Smooth muscle cell (in vitro differentiated cells): Measurements from ENCODE around the gene MLC1. TPM values are rescaled to one million over a fixed set of nuclear protein-coding genes. Genes with fewer than 3 reads are reported as not detected.

Experiments used
- DNase-seq: peaks from one replicate; lab custom pipeline; 2025; ENCODE audit not compliant: unreplicated experiment; lab: John Stamatoyannopoulos, UW
- H2AFZ ChIP-seq: fragments of 200-600 bp; sonication (generic); 2 replicates; pipeline ENCODE4 v1.6.0; 2016; ENCODE audit warnings: antibody characterized with exemption, low read depth, mild to moderate bottlenecking
- H3F3A ChIP-seq: fragments of 200-600 bp; sonication (generic); 2 replicates; pipeline ENCODE4 v1.6.0; 2017; ENCODE audit warnings: antibody characterized with exemption, low read depth
- H3K27ac ChIP-seq: fragments of 200-600 bp; sonication (generic); 2 replicates; pipeline ENCODE4 v1.5.1; 2016; ENCODE audit warnings: low read depth, mild to moderate bottlenecking
- H3K27me3 ChIP-seq: fragments of 200-600 bp; sonication (generic); 2 replicates; pipeline ENCODE4 v1.6.1; 2016; ENCODE audit warnings: low read depth, mild to moderate bottlenecking
- H3K36me3 ChIP-seq: fragments of 200-600 bp; sonication (generic); 2 replicates; pipeline ENCODE4 v1.5.1; 2016; ENCODE audit warnings: low read depth
- H3K4me1 ChIP-seq: fragments of 200-600 bp; sonication (generic); 2 replicates; pipeline ENCODE4 v1.5.1; 2016; ENCODE audit warnings: low read depth
- H3K4me2 ChIP-seq: fragments of 200-600 bp; sonication (generic); 2 replicates; pipeline ENCODE4 v1.6.0; 2016; ENCODE audit warnings: mild to moderate bottlenecking
- H3K4me3 ChIP-seq: fragments of 200-600 bp; sonication (generic); 2 replicates; pipeline ENCODE4 v1.5.1; 2016; ENCODE audit warnings: mild to moderate bottlenecking
- H3K79me2 ChIP-seq: fragments of 200-600 bp; sonication (generic); 2 replicates; pipeline ENCODE4 v1.6.0; 2016; ENCODE audit warnings: low read depth, mild to moderate bottlenecking
- H3K9ac ChIP-seq: fragments of 200-600 bp; sonication (generic); 2 replicates; pipeline ENCODE4 v1.6.0; 2016; ENCODE audit warnings: low read depth
- H3K9me3 ChIP-seq: fragments of 200-600 bp; sonication (generic); replicated peaks from 2 replicates; pipeline ENCODE4 v1.5.1; 2016; ENCODE audit warnings: low read depth
- H4K20me1 ChIP-seq: fragments of 200-600 bp; sonication (generic); 2 replicates; pipeline ENCODE4 v1.6.0; 2016; ENCODE audit warnings: low read depth
- CTCF ChIP-seq: fragments of 200-600 bp; sonication (generic); IDR thresholded peaks from 2 replicates; pipeline ENCODE4 v1.5.1; 2017; ENCODE audit warnings: borderline replicate concordance, mild to moderate bottlenecking, antibody characterized with exemption; ENCODE audit not compliant: insufficient read depth, poor library complexity, severe bottlenecking
- WGBS: methylation state at CpG from one replicate; pipeline ENCODE4 v1.1.7; 2016; ENCODE audit warnings: low lambda C conversion rate; 5-methylcytosine and 5-hydroxymethylcytosine counted together
- polyA plus RNA-seq: library from polyadenylated mRNA; unstranded; fragments of >200 nt; fragmentation: Nextera tagmentation; extraction: Ambion mirVana; gene quantifications from 2 replicates; pipeline ENCODE4 v1.2.1, GENCODE V29; 2016
- total RNA-seq: library from RNA; depleted of rRNA; stranded (reverse); fragments of >200 nt; gene quantifications from 2 replicates; pipeline ENCODE4 v1.2.3, GENCODE V29; 2014

MLC1 gene
- total and polyA plus RNA-seq, 2 experiments from 2014 or later = 4.2 to 6.3 TPM

GRCh38 chr22:50067244-50067643 is 18.0 kb downstream of the MLC1 start:
- Histone ChIP-seq H2AFZ (no peak overlapping the region), H3K9ac (no peak overlapping the region), H3K27me3 (no peaks in the 10 kb centered on the region), H3K4me1 (no peaks in the 10 kb centered on the region), H3K79me2 (no peaks in the 10 kb centered on the region), H3K4me3 (no peak overlapping the region), H3K36me3 (no peaks in the 10 kb centered on the region), H3F3A (no peaks in the 10 kb centered on the region), H3K4me2 (no peak overlapping the region), H3K9me3 (no peaks in the 10 kb centered on the region), H4K20me1 (no peaks in the 10 kb centered on the region), H3K27ac (no peak overlapping the region)
- TF ChIP-seq CTCF = no peak
- 80% methylated on average over 6 of the region's 8 CpGs for WGBS
- DNase-seq = no peak

- no peak overlapping the region for H3K27ac ChIP-seq
- no peaks in the 10 kb centered on the region for H3K79me2 ChIP-seq
- no peaks in the 10 kb centered on the region for H3K4me1 ChIP-seq
- no peaks in the 10 kb centered on the region for H3K27me3 ChIP-seq
- no peak for TF ChIP-seq CTCF
- 85% methylated on average over 18 of the region's 18 CpGs for WGBS
- no peak overlapping the region for H3K4me2 ChIP-seq
- no peak overlapping the region for H3K4me3 ChIP-seq
- no peaks in the 10 kb centered on the region for H3K9me3 ChIP-seq
- no peak for DNase-seq
- no peak overlapping the region for H2AFZ ChIP-seq
- H3K36me3 ChIP-seq = no peaks in the 10 kb centered on the region
- no peaks in the 10 kb centered on the region for H4K20me1 ChIP-seq
- no peaks in the 10 kb centered on the region for H3F3A ChIP-seq
- no peak overlapping the region for H3K9ac ChIP-seq
These were observed 20.8 kb downstream of the MLC1 start for GRCh38 chr22:50064453-50064852.

GRCh38 chr22:50063589-50064393 is 21.4 kb downstream of the MLC1 start:
- no peaks in the 10 kb centered on the region for H3K9me3 ChIP-seq
- WGBS = 93% methylated on average over 17 of the region's 23 CpGs
- H3K27me3 ChIP-seq = peaks cover 2% of the 10 kb centered on the region
- no peak for DNase-seq
- H3K4me1 ChIP-seq = peaks cover 2% of the 10 kb centered on the region
- H3K4me2 ChIP-seq = no peak overlapping the region
- H4K20me1 ChIP-seq = no peaks in the 10 kb centered on the region
- no peaks in the 10 kb centered on the region for H3K79me2 ChIP-seq
- H3K9ac ChIP-seq = no peak overlapping the region
- no peak for TF ChIP-seq CTCF
- no peak overlapping the region for H3K27ac ChIP-seq
- no peak overlapping the region for H2AFZ ChIP-seq
- H3K36me3 ChIP-seq = no peaks in the 10 kb centered on the region
- H3K4me3 ChIP-seq = no peak overlapping the region
- H3F3A ChIP-seq = no peaks in the 10 kb centered on the region
